Measurements from ENCODE around the gene LHX1.

GRCh38 chr17:36992701-36993100, 55.4 kb downstream of the LHX1 start:
- no peak for TF ChIP-seq JUND (IDR thresholded peaks at IDR 0.05; ENCODE audit: low read depth, low read length)
- no peak for TF ChIP-seq ZNF274 (IDR thresholded peaks at IDR 0.05; ENCODE audit: insufficient read depth, insufficient read length)
- TF ChIP-seq CBFB (IDR thresholded peaks at IDR 0.05; ENCODE audit: low read depth) = no peak
- TF ChIP-seq, protein P1, sequence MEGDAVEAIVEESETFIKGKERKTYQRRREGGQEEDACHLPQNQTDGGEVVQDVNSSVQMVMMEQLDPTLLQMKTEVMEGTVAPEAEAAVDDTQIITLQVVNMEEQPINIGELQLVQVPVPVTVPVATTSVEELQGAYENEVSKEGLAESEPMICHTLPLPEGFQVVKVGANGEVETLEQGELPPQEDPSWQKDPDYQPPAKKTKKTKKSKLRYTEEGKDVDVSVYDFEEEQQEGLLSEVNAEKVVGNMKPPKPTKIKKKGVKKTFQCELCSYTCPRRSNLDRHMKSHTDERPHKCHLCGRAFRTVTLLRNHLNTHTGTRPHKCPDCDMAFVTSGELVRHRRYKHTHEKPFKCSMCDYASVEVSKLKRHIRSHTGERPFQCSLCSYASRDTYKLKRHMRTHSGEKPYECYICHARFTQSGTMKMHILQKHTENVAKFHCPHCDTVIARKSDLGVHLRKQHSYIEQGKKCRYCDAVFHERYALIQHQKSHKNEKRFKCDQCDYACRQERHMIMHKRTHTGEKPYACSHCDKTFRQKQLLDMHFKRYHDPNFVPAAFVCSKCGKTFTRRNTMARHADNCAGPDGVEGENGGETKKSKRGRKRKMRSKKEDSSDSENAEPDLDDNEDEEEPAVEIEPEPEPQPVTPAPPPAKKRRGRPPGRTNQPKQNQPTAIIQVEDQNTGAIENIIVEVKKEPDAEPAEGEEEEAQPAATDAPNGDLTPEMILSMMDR (IDR thresholded peaks at IDR 0.05 in 2 of 3, conservative IDR thresholded peaks at IDR 0.05 in 1 of 3; ENCODE audit: control insufficient read depth in 2 of 3, extremely low read depth in 1 of 3, insufficient read depth in 1 of 3, low read depth in 3 of 3, low read length in 3 of 3) = no peak
- TF ChIP-seq, protein P2, sequence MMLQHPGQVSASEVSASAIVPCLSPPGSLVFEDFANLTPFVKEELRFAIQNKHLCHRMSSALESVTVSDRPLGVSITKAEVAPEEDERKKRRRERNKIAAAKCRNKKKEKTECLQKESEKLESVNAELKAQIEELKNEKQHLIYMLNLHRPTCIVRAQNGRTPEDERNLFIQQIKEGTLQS (IDR thresholded peaks at IDR 0.05; ENCODE audit: borderline replicate concordance, extremely low read depth, low read depth, low read length) = no peak
- TF ChIP-seq RCOR1 (conservative IDR thresholded peaks at IDR 0.05; ENCODE audit: low read depth, low read length) = no peak
- no peak for TF ChIP-seq POLR2AphosphoS5 (IDR thresholded peaks at IDR 0.05; ENCODE audit: low read length)
- TF ChIP-seq PBX3 (IDR thresholded peaks at IDR 0.05; ENCODE audit: insufficient replicate concordance, low read depth, low read length) = no peak
- TF ChIP-seq, protein P3, sequence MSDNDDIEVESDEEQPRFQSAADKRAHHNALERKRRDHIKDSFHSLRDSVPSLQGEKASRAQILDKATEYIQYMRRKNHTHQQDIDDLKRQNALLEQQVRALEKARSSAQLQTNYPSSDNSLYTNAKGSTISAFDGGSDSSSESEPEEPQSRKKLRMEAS (IDR thresholded peaks at IDR 0.05; ENCODE audit: low read depth, low read length) = no peak
- no peak for TF ChIP-seq NKRF (conservative IDR thresholded peaks at IDR 0.05)
- no peak for TF ChIP-seq HDGF (IDR thresholded peaks at IDR 0.05)

All from GM12878 (cell line).